ENCODE results near the gene TTPAL.
"Not testable (repeated sequence)": the region's sequence is repeated elsewhere in the genome, so short reads cannot be mapped to it uniquely, and the experiment has no call there.

TTPAL gene

GRCh38 chr20:44470327-44470726 lies 5.3 kb upstream of the TTPAL start:
- no peak for DNase-seq

- no peak for DNase-seq
These were observed 4.2 kb upstream of the TTPAL start for GRCh38 chr20:44471481-44471882.

- DNase-seq = not testable (repeated sequence)
These were observed 3.4 kb upstream of the TTPAL start for GRCh38 chr20:44472283-44472682.

- DNase-seq = no peak
These were observed 341 bp upstream of the TTPAL start for GRCh38 chr20:44475372-44475693.

- DNase-seq = no peak
These were observed 1.5 kb downstream of the TTPAL start for GRCh38 chr20:44477151-44477550.

- no peak for DNase-seq
These were observed 2.5 kb downstream of the TTPAL start for GRCh38 chr20:44478206-44478605.

- DNase-seq = no peak
These were observed 4.0 kb downstream of the TTPAL start for GRCh38 chr20:44479643-44480042.

- no peak for DNase-seq
These were observed 4.4 kb downstream of the TTPAL start for GRCh38 chr20:44480097-44480496.

- no peak for DNase-seq
These were observed 6.2 kb downstream of the TTPAL start for GRCh38 chr20:44481719-44482416.

GRCh38 chr20:44483112-44483511 lies 7.4 kb downstream of the TTPAL start:
- DNase-seq = no peak

- no peak for DNase-seq
These were observed 9.6 kb downstream of the TTPAL start for GRCh38 chr20:44485078-44485829.

- no peak for DNase-seq
These were observed 10.1 kb downstream of the TTPAL start for GRCh38 chr20:44485830-44486198.

- DNase-seq = no peak
These were observed 12.9 kb downstream of the TTPAL start for GRCh38 chr20:44488551-44488950.

- no peak for DNase-seq
These were observed 13.5 kb downstream of the TTPAL start for GRCh38 chr20:44489223-44489622.

- DNase-seq = no peak
These were observed 14.3 kb downstream of the TTPAL start for GRCh38 chr20:44489931-44490330.

GRCh38 chr20:44491635-44492395 lies 16.1 kb downstream of the TTPAL start:
- DNase-seq = no peak

- DNase-seq = no peak
These were observed 18.6 kb downstream of the TTPAL start for GRCh38 chr20:44494266-44494665.

GRCh38 chr20:44494681-44495080 lies 19.0 kb downstream of the TTPAL start:
- DNase-seq = no peak

- no peak for DNase-seq
These were observed 19.6 kb downstream of the TTPAL start for GRCh38 chr20:44495257-44495656.

- DNase-seq = no peak
These were observed 20.3 kb downstream of the TTPAL start for GRCh38 chr20:44495802-44496481.

- DNase-seq = no peak
These were observed 21.3 kb downstream of the TTPAL start for GRCh38 chr20:44496976-44497375.

- no peak for DNase-seq
These were observed 22.1 kb downstream of the TTPAL start for GRCh38 chr20:44497761-44498160.

- DNase-seq = no peak
These were observed 24.5 kb downstream of the TTPAL start for GRCh38 chr20:44500221-44500620.
